Measurements from ENCODE around the gene HOXD3. TPM values are rescaled to one million over a fixed set of nuclear protein-coding genes. Genes with fewer than 3 reads are reported as not detected.

The HOXD3 gene
- total RNA-seq, 1 experiment from 2014 or later: not detected

DNA sequence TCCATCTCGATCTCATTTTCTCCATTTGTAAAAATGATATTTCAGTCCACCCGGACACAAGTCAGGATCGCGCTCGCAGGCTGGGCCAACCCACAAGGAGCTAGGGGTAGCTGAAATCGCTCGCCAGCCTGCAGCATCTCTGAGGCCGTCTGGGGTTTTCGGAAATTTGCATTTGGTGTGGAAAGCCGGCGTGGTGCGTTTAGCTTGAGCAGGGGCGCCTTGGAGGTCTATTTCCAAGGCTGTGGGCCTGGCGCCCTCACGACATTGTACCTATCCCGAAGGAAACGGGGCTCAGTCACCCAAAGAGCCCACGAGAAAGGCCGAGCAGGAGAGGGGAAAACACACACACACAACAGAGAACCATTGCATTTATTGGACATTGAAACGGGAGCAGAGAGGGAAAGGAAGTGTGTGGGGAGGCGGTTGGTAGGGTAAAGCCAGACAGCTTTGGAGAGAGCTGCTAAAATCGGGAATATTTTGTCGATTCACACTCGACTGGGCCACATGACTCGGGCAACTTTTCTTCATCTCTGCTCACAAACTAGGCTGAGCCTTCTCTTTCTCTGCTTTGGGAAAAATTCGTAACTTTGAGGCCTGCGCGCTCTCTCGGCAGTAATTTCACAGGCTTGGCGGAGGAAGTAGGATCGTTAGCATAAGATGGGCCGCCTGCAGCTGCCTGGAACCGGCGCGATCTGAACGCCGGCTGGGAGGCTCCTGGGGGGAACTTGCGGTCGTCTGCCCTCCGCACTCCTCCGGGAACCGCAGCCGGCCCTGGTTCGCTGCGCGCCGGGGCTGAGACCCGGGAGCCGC lies 28.7 kb upstream of the HOXD3 start:
- Mint-ChIP-seq H3K4me3 (ENCODE audit: low read depth, unreplicated experiment) (no peak overlapping the region), H3K9me3 (ENCODE audit: low read depth, unreplicated experiment) (no peaks in the 10 kb centered on the region), H3K27me3 (ENCODE audit: unreplicated experiment) (no peaks in the 10 kb centered on the region), H3K4me1 (ENCODE audit: low read depth, unreplicated experiment) (no peaks in the 10 kb centered on the region), H3K27ac (ENCODE audit: unreplicated experiment) (no peak overlapping the region), H3K36me3 (ENCODE audit: insufficient read depth, unreplicated experiment) (no peaks in the 10 kb centered on the region)
- intact Hi-C loops (cut with micrococcal nuclease; ENCODE audit: unreplicated experiment): loop anchor here (5.0 to 10.0 kb wide), 3 partner anchors 424 to 1636 kb away; no protein-coding TSS in a partner anchor
- CTCF ChIA-PET: no interaction called here
- no peak for TF ChIP-seq CTCF (IDR thresholded peaks at IDR 0.05; ENCODE audit: unreplicated experiment)
- DNase-seq: no peak
- no TSS peak for BruUV-seq (replicated peaks)

- Mint-ChIP-seq H3K27ac (ENCODE audit: unreplicated experiment) (no peak within 1 kb of the TSS), H3K36me3 (ENCODE audit: insufficient read depth, unreplicated experiment) (no peaks in the 10 kb centered on the region), H3K27me3 (ENCODE audit: unreplicated experiment) (no peaks in the 10 kb centered on the region), H3K4me3 (ENCODE audit: low read depth, unreplicated experiment) (no peak within 1 kb of the TSS), H3K4me1 (ENCODE audit: low read depth, unreplicated experiment) (no peaks in the 10 kb centered on the region), H3K9me3 (ENCODE audit: low read depth, unreplicated experiment) (no peaks in the 10 kb centered on the region)
- no TSS peak for BruUV-seq (replicated peaks)
- CTCF ChIA-PET: no interaction called here
- no peak for TF ChIP-seq CTCF (IDR thresholded peaks at IDR 0.05; ENCODE audit: unreplicated experiment)
- intact Hi-C loops (cut with micrococcal nuclease; ENCODE audit: unreplicated experiment): loop anchor here (5.0 to 10.0 kb wide), 3 partner anchors 423 to 1636 kb away; no protein-coding TSS in a partner anchor
- no peak for DNase-seq
These were observed 27.9 kb upstream of the HOXD3 start, which contains the start of gene HOXD8 for GRCh38 chr2:176128982-176129796. Gene HOXD8 (plus strand): TSS chr2:176129705. CDS start chr2:176130367, 662 bp downstream.

- Mint-ChIP-seq H3K4me3 (ENCODE audit: low read depth, unreplicated experiment) (no peak overlapping the region), H3K9me3 (ENCODE audit: low read depth, unreplicated experiment) (no peaks in the 10 kb centered on the region), H3K27me3 (ENCODE audit: unreplicated experiment) (no peaks in the 10 kb centered on the region), H3K27ac (ENCODE audit: unreplicated experiment) (no peak overlapping the region), H3K36me3 (ENCODE audit: insufficient read depth, unreplicated experiment) (no peaks in the 10 kb centered on the region), H3K4me1 (ENCODE audit: low read depth, unreplicated experiment) (no peaks in the 10 kb centered on the region)
- no TSS peak for BruUV-seq (replicated peaks)
- CTCF ChIA-PET: no interaction called here
- no peak for DNase-seq
- intact Hi-C loops (cut with micrococcal nuclease; ENCODE audit: unreplicated experiment): loop anchor here (5.0 to 10.0 kb wide), 3 partner anchors 423 to 1635 kb away; no protein-coding TSS in a partner anchor
- no peak for TF ChIP-seq CTCF (IDR thresholded peaks at IDR 0.05; ENCODE audit: unreplicated experiment)
These were observed 27.3 kb upstream of the HOXD3 start for GRCh38 chr2:176129813-176130146.

- Mint-ChIP-seq H3K9me3 (ENCODE audit: low read depth, unreplicated experiment) (no peaks in the 10 kb centered on the region), H3K4me3 (ENCODE audit: low read depth, unreplicated experiment) (no peak overlapping the region), H3K36me3 (ENCODE audit: insufficient read depth, unreplicated experiment) (no peaks in the 10 kb centered on the region), H3K27ac (ENCODE audit: unreplicated experiment) (no peak overlapping the region), H3K4me1 (ENCODE audit: low read depth, unreplicated experiment) (no peaks in the 10 kb centered on the region), H3K27me3 (ENCODE audit: unreplicated experiment) (no peaks in the 10 kb centered on the region)
- intact Hi-C loops (cut with micrococcal nuclease; ENCODE audit: unreplicated experiment): no loop called here
- CTCF ChIA-PET: interaction anchor here (1.7 kb wide), 1 partner anchor 10 kb away, joined by 4 read pairs; no protein-coding TSS in a partner anchor
- BruUV-seq (replicated peaks): no TSS peak
- no peak for DNase-seq
- TF ChIP-seq CTCF (IDR thresholded peaks at IDR 0.05; ENCODE audit: unreplicated experiment): no peak
These were observed 26.8 kb upstream of the HOXD3 start for GRCh38 chr2:176130147-176130956.

Data from Calu3 (cell line).